ENCODE measurements around the gene CTSD. TPM values are rescaled to one million over a fixed set of nuclear protein-coding genes. Genes with fewer than 3 reads are reported as not detected.

Gene CTSD
- total RNA-seq, 1 donor from 2014 or later = 425 TPM

DNA sequence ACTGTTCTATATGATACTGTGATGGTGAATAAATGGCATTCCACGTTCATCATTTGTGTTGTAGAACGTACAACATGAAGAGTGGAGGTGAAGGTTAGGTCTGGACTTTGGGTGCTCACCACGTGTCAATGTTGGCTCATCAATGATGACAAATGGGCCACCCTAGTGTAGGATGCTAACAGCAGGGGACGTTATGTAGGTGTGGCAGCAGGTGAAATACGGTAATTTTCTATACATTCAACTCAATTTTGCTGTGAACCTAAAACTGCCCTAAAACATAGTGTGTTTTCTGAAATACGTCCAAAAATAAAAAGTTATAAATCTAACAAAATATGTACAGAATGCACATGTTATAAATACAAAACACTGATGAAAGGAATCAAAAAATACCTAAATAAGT, 60.6 kb downstream of the CTSD start:
- no peak for DNase-seq (ENCODE audit: low read depth)
- Histone ChIP-seq H3K4me3 (ENCODE audit: low read depth, low read length) (no peak overlapping the region), H3K36me3 (ENCODE audit: control insufficient read depth, insufficient read depth, low read length) (no peaks in the 10 kb centered on the region), H3K27me3 (ENCODE audit: control insufficient read depth, insufficient read depth, low read length) (peaks cover 8% of the 10 kb centered on the region)
- TF ChIP-seq, protein P1, sequence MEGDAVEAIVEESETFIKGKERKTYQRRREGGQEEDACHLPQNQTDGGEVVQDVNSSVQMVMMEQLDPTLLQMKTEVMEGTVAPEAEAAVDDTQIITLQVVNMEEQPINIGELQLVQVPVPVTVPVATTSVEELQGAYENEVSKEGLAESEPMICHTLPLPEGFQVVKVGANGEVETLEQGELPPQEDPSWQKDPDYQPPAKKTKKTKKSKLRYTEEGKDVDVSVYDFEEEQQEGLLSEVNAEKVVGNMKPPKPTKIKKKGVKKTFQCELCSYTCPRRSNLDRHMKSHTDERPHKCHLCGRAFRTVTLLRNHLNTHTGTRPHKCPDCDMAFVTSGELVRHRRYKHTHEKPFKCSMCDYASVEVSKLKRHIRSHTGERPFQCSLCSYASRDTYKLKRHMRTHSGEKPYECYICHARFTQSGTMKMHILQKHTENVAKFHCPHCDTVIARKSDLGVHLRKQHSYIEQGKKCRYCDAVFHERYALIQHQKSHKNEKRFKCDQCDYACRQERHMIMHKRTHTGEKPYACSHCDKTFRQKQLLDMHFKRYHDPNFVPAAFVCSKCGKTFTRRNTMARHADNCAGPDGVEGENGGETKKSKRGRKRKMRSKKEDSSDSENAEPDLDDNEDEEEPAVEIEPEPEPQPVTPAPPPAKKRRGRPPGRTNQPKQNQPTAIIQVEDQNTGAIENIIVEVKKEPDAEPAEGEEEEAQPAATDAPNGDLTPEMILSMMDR (IDR thresholded peaks at IDR 0.05; ENCODE audit: insufficient read depth, low read length, poor library complexity, severe bottlenecking) = no peak

Other genes with a start within 250 kb of the CTSD start
- gene DUSP8, start 191.7 kb downstream of the CTSD start, total RNA-seq = 7.6 and 19.2 TPM in 2 replicates
- not detected in 2 replicates for gene KRTAP5-1, start 178.6 kb downstream of the CTSD start, total RNA-seq
- not detected in 2 replicates for gene KRTAP5-2, start 165.6 kb downstream of the CTSD start, total RNA-seq
- not detected in 2 replicates for gene KRTAP5-3, start 155.5 kb downstream of the CTSD start, total RNA-seq
- gene KRTAP5-4, start 141.8 kb downstream of the CTSD start, total RNA-seq = not detected in 2 replicates
- not detected in 2 replicates for gene KRTAP5-5, start 134.2 kb downstream of the CTSD start, total RNA-seq
- not detected in 2 replicates for gene KRTAP5-6, start 66.7 kb downstream of the CTSD start, total RNA-seq
- 0.14 and 1.1 TPM in 2 replicates for gene IFITM10, start 13.3 kb downstream of the CTSD start, total RNA-seq
- 0.17 TPM in 1 of 2 replicates, not detected in the other for gene SYT8, start 71.1 kb upstream of the CTSD start, total RNA-seq
- gene TNNI2, start 75.1 kb upstream of the CTSD start, total RNA-seq = not detected in 2 replicates
- not detected in 2 replicates for gene LSP1, start 89.2 kb upstream of the CTSD start, total RNA-seq
- not detected in 2 replicates for gene PRR33, start 128.0 kb upstream of the CTSD start, total RNA-seq
- not detected in 2 replicates for gene TNNT3, start 155.8 kb upstream of the CTSD start, total RNA-seq
- gene MRPL23, start 183.4 kb upstream of the CTSD start, total RNA-seq = 163 and 190 TPM in 2 replicates
- 56.9 and 78.8 TPM in 2 replicates for gene H19, start 233.9 kb upstream of the CTSD start, total RNA-seq